SK-N-SH treated with all-trans-retinoic acid at 6 μM for 48 hours (cell line): ENCODE data around the gene GSN.

Experiments
- CSRNP3 ChIP-seq: fragments of 250-450 bp; sonication (Bioruptor Pico); IDR thresholded peaks from 2 replicates; pipeline ENCODE4 v1.5.1; 2021; ENCODE audit warnings: mild to moderate bottlenecking, moderate library complexity
- ESRRG ChIP-seq: fragments of 250-450 bp; sonication (Bioruptor Pico); IDR thresholded peaks from 2 replicates; pipeline ENCODE4 v1.6.1; 2021; ENCODE audit warnings: mild to moderate bottlenecking
- ISL1 ChIP-seq: fragments of 250-450 bp; sonication (Bioruptor Pico); IDR thresholded peaks from 2 replicates; pipeline ENCODE4 v2.1.2; 2022; ENCODE audit warnings: mild to moderate bottlenecking, moderate library complexity
- SNAI2 ChIP-seq: fragments of 250-450 bp; sonication (Bioruptor Pico); IDR thresholded peaks from 2 replicates; pipeline ENCODE4 v1.5.0; 2020; ENCODE audit warnings: mild to moderate bottlenecking, moderate library complexity
- TCF4 ChIP-seq: fragments of 250-450 bp; sonication (Bioruptor Pico); IDR thresholded peaks from 2 replicates; pipeline ENCODE4 v1.8.0; 2021; ENCODE audit warnings: mild to moderate bottlenecking, moderate library complexity, borderline replicate concordance
- ZFP30 ChIP-seq: fragments of 450-650 bp; formaldehyde crosslinking; IDR thresholded peaks from 2 replicates; pipeline ENCODE4 v1.5.0; 2022; ENCODE audit warnings: mild to moderate bottlenecking, moderate library complexity

GRCh38 chr9:121309833-121310425 is 42.0 kb downstream of the GSN start:
- TF ChIP-seq ZFP30 (CRISPR knock-in tag) = no peak
- no peak for TF ChIP-seq ESRRG (CRISPR knock-in tag)
- no peak for TF ChIP-seq CSRNP3 (CRISPR knock-in tag)
- no peak for TF ChIP-seq SNAI2 (CRISPR knock-in tag)
- no peak for TF ChIP-seq ISL1 (CRISPR knock-in tag)
- TF ChIP-seq TCF4 (CRISPR knock-in tag) = no peak
